ENCODE data around the gene ABI3BP. TPM values are rescaled to one million over a fixed set of nuclear protein-coding genes. Genes with fewer than 3 reads are reported as not detected.

The ABI3BP gene
- total RNA-seq, 3 donors from 2014 or later, result 13.5 to 70.8 (median 47.0) TPM

DNA sequence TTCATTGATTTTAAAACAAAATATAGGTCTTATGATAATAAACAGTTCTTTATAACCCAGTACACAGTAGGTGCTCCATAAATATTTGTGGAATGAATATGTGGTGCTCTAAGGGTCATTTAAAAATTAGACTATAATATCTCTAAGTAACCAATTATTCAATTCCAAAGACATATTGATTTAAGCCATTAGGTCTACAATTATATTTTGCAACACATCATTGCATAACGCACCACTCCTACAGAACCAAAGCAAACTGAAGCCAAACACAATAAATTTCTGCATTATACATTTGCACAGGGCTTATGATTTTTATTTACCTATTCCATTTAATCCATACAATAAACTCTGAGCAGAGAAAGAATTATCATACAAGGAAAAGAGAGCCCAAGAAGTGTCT lies 104.3 kb downstream of the ABI3BP start:
- DNase-seq, result no peak
- Histone ChIP-seq H3K9me3 (no peaks in the 10 kb centered on the region), H3K4me3 (no peak overlapping the region), H3K4me1 (ENCODE audit: low read depth) (no peaks in the 10 kb centered on the region), H3K36me3 (ENCODE audit: low read depth) (no peaks in the 10 kb centered on the region)
- intact Hi-C loops (cut with DNase I, micrococcal nuclease), result no loop called here
- no peak for ATAC-seq
- TF ChIP-seq, protein P1, sequence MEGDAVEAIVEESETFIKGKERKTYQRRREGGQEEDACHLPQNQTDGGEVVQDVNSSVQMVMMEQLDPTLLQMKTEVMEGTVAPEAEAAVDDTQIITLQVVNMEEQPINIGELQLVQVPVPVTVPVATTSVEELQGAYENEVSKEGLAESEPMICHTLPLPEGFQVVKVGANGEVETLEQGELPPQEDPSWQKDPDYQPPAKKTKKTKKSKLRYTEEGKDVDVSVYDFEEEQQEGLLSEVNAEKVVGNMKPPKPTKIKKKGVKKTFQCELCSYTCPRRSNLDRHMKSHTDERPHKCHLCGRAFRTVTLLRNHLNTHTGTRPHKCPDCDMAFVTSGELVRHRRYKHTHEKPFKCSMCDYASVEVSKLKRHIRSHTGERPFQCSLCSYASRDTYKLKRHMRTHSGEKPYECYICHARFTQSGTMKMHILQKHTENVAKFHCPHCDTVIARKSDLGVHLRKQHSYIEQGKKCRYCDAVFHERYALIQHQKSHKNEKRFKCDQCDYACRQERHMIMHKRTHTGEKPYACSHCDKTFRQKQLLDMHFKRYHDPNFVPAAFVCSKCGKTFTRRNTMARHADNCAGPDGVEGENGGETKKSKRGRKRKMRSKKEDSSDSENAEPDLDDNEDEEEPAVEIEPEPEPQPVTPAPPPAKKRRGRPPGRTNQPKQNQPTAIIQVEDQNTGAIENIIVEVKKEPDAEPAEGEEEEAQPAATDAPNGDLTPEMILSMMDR (IDR thresholded peaks at IDR 0.05), result no peak

DNA sequence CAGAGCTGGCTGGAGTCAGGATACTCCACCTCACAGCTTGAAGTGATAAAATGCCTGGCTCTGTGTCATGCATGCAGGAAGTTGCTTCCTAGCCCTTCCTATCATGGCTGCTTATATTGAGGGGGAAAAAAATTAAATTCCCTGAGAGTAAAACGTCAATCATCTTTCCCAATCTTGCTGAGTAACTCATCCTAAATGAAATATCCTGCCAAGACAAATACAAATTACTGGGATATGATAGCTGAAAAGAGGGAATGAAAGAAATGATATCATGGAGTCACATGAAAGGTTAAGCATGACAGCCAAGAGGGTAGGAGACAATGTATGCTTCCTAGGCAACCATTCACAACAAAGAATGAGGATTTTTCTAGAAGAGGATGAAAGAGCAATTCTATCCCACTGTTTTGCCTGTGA lies 110.6 kb downstream of the ABI3BP start:
- TF ChIP-seq, protein P1 (IDR thresholded peaks at IDR 0.05), result no peak
- H3K9me3 ChIP-seq, result no peaks in the 10 kb centered on the region
- ATAC-seq (no peak), DNase-seq (no peak)
- no peaks in the 10 kb centered on the region for H3K4me1 ChIP-seq (ENCODE audit: low read depth)
- H3K4me3 ChIP-seq, result no peak overlapping the region
- intact Hi-C loops (cut with DNase I, micrococcal nuclease), result no loop called here
- no peaks in the 10 kb centered on the region for H3K36me3 ChIP-seq (ENCODE audit: low read depth)

DNA sequence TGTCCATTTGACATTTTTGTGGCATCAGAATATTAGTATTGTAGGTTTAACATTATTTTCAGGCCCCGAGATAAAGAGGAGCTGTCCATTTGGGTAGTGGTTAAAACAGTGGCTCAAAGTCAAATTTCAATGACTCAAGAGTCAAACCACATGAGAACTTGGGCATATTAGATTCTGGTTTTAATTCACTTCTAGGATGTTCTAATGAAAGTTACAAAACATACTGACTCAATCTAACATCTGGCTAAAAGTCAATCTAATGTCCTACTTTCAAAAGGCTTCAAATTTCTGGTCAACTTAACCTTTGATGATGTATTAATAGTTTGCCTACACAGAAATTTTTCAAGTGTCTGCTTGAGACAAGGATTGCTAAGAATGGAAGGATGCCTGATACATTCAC lies 112.4 kb downstream of the ABI3BP start:
- no peaks in the 10 kb centered on the region for H3K9me3 ChIP-seq
- intact Hi-C loops (cut with DNase I, micrococcal nuclease), result no loop called here
- TF ChIP-seq, protein P1 (IDR thresholded peaks at IDR 0.05), result no peak
- no peaks in the 10 kb centered on the region for H3K4me1 ChIP-seq (ENCODE audit: low read depth)
- DNase-seq (no peak), ATAC-seq (no peak)
- no peak overlapping the region for H3K4me3 ChIP-seq
- no peaks in the 10 kb centered on the region for H3K36me3 ChIP-seq (ENCODE audit: low read depth)

- TF ChIP-seq, protein P1 (IDR thresholded peaks at IDR 0.05), result no peak
- intact Hi-C loops (cut with DNase I, micrococcal nuclease), result no loop called here
- Histone ChIP-seq H3K4me3 (no peak overlapping the region), H3K4me1 (ENCODE audit: low read depth) (no peaks in the 10 kb centered on the region), H3K9me3 (no peaks in the 10 kb centered on the region), H3K36me3 (ENCODE audit: low read depth) (no peaks in the 10 kb centered on the region)
- ATAC-seq (peak; percentile 26), DNase-seq (no peak)
Measured at GRCh38 chr3:100880072-100880471, 113.1 kb downstream of the ABI3BP start.

- intact Hi-C loops (cut with DNase I, micrococcal nuclease), result no loop called here
- ATAC-seq, result no peak
Measured at GRCh38 chr3:100879195-100879810, 113.9 kb downstream of the ABI3BP start.

More at GRCh38 chr3:100879195-100879810, 113.9 kb downstream of the ABI3BP start:
- H3K9me3 ChIP-seq, result no peaks in the 10 kb centered on the region
- no peaks in the 10 kb centered on the region for H3K36me3 ChIP-seq (ENCODE audit: low read depth)
- TF ChIP-seq, protein P1 (IDR thresholded peaks at IDR 0.05), result no peak
- H3K4me3 ChIP-seq, result no peak overlapping the region
- no peaks in the 10 kb centered on the region for H3K4me1 ChIP-seq (ENCODE audit: low read depth)
- DNase-seq, result no peak
